ENCODE data around the gene SLC38A10.

DNA sequence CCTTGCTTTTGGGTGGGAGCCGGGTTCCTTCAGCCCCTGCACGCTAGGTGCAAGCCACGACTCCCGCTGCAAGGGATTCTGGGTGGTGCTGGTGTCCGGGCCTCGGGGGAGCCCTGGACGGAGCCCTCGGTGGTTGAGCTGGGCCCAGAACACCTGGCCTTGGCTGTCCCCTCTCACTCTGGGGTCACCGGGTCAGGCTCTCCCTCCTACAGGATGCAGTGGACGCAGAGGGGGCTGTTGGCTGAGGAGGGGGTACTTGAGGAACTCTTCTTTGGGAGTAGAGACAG lies 27.9 kb upstream of the SLC38A10 start:
- TF ChIP-seq, protein P1, sequence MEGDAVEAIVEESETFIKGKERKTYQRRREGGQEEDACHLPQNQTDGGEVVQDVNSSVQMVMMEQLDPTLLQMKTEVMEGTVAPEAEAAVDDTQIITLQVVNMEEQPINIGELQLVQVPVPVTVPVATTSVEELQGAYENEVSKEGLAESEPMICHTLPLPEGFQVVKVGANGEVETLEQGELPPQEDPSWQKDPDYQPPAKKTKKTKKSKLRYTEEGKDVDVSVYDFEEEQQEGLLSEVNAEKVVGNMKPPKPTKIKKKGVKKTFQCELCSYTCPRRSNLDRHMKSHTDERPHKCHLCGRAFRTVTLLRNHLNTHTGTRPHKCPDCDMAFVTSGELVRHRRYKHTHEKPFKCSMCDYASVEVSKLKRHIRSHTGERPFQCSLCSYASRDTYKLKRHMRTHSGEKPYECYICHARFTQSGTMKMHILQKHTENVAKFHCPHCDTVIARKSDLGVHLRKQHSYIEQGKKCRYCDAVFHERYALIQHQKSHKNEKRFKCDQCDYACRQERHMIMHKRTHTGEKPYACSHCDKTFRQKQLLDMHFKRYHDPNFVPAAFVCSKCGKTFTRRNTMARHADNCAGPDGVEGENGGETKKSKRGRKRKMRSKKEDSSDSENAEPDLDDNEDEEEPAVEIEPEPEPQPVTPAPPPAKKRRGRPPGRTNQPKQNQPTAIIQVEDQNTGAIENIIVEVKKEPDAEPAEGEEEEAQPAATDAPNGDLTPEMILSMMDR (conservative IDR thresholded peaks at IDR 0.05; ENCODE audit: low read depth, low read length), result no peak
- TF ChIP-seq EZH2 (IDR thresholded peaks at IDR 0.05; ENCODE audit: borderline replicate concordance, low read depth, low read length, poor library complexity, severe bottlenecking), result no peak
